GM19468 (cell line): Measurements from ENCODE around the gene CDCA4.
A peak's percentile ranks its signal among the peaks of the same experiment; 100 is the strongest.
"Not testable (repeated sequence)": the region's sequence is repeated elsewhere in the genome, so short reads cannot be mapped to it uniquely, and the experiment has no call there.

Experiments
- ATAC-seq: cut with Tn5 transposase; IDR thresholded peaks from one replicate; pipeline ENCODE4 v1.9.1; 2021; ENCODE audit warnings: mild to moderate bottlenecking, moderate library complexity, moderate number of reproducible peaks; ENCODE audit not compliant: unreplicated experiment; ENCODE audit errors: extremely low read depth

Gene CDCA4

GRCh38 chr14:105020815-105021655, at the start of gene CDCA4:
Gene CDCA4, minus strand, starts transcription at chr14:105021083. Its CDS starts 9,154 bp downstream, at chr14:105011929.
- ATAC-seq: peak; percentile 65

DNA sequence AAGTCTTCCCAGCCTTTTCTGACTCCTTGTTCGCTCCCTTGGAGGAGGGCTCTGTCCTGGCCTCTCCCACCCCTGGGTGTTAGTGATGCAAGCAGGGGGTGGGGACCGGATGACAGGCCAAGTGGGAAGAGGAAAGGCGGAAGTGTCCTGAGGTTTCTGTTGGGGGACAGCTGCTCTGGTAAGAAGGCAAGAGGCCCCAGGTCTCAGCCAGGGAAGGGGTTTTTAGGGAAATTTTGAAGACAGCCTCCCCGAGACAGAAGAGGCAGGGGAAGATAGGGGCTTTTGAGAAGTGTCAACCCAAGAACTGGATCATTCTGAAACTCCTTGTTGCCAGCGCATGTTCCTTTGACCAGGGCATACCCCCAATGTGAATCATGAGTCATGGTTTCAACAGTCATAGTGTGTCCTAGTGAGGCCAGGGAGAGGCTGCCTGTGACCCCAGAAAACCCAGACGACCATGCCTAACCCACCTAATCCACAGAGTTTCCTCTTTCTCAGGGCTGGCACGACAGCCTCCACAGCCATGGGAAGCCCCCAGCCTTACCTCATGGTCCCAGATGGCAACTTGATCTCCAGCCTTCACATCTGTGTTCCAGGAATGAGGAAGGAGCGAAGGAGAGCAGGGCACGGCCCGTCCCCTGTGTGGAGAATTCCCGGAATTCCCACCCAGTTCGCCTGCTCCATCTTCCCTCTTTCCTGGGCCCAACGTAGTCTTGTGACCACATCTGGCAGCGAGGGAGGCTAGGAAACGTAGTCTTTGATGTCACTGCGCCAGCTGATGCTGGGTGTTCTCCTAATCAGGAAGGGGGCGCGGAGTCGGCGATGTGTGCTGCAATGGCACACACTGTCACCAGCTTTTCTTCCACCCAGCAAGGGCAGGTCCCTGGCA, 49.2 kb upstream of the CDCA4 start:
- no peak for ATAC-seq

DNA sequence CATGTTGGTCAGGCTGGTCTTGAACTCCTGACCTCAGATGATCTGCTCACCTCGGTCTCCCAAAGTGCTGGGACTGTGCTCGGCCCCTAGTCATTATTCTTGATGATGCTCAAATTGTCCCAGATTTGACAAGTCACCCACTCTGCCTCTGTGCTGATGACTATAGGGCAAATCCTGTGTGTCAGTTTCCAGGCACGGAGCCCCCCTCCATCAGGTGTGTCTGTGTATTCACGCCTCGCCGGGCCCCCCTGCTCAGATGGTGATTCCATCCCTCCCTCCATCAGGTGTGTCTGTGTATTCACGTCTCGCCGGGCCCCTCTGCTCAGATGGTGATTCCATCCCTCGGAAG, 48.6 kb upstream of the CDCA4 start:
- ATAC-seq: no peak

DNA sequence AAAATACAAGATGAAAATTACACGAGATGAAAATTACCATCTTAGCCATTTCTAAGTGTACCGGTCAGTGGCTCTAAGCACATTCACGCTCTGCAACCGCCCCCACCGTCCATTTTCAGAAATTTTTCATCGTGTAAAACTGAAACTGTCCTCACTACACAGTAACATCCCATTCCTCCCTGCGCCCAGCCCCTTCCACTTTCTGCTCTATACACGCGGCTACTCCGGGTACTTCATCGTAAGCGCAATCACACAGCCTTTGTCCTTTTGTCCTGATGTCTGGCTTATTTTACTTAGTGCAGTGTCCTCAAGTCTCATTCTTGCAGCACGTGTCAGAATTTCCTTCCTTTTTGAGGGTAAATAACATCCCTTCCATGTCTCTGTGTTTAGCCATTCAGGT, 47.9 kb upstream of the CDCA4 start:
- ATAC-seq: no peak

GRCh38 chr14:105067969-105068301, 47.1 kb upstream of the CDCA4 start:
- no peak for ATAC-seq

- ATAC-seq: no peak
These were observed 46.5 kb upstream of the CDCA4 start for GRCh38 chr14:105067140-105067968.

DNA sequence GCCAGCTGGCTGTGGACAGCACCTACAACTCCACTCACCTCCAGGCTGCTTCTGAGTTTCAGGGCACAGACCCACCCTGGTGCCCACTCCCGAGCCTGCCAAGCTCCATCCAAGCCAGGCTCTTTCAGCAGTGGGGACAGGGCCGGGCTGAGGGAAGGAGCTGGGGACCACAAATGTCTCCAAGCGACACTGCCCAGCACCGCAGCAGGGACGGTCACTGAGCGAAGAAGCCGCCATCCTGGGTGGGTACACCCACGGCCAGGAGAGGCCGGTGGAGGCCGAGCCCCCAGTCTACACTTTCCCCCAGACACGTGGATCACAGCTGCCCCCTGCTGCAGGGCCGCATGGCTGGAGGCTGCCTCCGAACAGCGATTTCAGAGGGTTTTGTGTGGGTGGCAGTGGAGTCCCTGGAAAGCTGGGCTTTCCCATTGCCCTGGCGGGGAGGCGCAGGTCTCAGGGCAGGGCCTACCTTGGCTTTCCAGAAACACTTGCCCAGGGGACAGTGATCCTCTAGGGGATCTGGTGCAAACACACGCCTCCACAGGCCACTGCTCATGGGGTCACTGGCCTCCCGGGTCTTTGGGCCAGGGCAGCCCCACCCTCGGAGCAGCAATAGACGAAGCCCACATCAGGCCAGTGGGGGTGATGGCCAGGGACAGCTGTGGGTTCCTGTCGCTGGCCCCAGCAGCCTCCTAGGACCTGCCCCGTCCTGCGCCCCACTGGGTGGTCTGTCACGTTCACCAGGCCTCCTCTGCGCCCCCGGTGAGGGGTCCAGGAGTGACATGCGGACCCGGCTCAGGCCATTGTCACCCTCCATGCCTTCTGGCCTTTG, 45.6 kb upstream of the CDCA4 start:
- ATAC-seq: no peak

DNA sequence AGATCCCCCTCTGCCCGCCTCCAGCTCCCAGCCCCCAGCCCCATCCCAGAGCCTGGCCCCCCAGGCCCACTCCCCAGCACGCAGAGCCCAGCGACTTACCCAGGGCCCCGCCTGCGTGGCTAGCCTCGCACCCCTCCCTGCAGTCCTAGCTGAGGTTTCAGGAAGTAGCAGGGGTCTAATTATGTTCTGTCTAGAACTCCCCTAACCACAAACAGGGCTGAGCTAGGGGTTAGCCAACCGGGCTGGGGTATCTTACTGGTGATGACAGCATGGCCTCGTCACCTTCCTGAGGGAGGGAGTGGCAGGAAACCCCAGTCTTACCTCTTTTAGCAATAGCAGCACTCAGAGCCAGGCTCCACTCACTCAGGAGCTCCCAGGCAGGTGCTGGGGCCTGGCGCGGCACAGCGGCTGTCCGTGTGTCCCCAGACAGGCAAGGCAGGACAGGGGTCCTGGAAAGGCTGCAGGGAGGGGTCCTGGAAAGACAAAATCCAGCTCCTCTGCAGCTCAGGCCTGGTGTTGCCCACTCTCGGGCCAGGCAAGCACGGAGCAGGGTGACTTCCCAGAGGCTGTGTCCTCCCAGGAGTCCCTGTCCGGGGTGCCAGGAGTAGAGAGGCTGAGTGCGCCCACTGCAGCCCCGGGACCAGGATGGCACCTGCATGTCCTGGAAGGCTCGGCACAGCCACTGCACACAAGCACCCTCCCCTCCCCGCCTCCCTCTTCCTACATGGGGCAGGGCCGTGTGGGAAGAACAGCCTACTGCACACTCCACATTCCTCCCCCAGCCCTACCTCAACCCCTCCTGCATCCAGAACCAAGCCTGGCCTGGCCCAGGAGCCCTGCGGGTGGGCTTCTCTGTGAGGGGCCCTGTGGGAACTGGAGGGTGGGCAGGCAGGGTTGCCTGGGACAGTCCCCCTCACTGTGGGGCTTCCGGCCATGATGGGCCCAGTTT, 44.7 kb upstream of the CDCA4 start, which contains the start of gene GPR132:
TSS of gene GPR132 (minus strand) at position 151 of the 949 bp plus-strand sequence. CDS start 10,010 bp downstream, outside the sequence.
- ATAC-seq: no peak

- no peak for ATAC-seq
These were observed 43.8 kb upstream of the CDCA4 start for GRCh38 chr14:105064721-105065143.

DNA sequence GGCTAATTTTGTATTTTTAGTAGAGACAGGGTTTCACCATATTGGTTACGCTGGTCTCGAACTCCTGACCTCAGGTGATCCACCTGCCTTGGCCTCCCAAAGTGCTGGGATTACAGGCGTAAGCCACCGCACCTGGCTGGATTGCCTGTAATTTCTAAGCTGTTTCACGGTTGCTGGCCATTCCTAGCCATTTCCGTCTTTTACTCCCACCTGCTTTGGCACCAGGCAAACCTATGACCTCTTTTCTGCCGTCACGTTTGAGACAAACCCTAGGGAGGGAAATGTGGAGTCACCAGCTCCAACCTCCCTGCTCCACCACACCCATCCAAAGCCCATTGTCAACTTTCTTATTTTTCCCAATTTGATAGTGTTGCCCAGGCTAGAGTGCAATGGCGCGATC, 43.1 kb upstream of the CDCA4 start:
- ATAC-seq: no peak

- not testable (repeated sequence) for ATAC-seq
These were observed 42.6 kb upstream of the CDCA4 start for GRCh38 chr14:105063506-105063905.

DNA sequence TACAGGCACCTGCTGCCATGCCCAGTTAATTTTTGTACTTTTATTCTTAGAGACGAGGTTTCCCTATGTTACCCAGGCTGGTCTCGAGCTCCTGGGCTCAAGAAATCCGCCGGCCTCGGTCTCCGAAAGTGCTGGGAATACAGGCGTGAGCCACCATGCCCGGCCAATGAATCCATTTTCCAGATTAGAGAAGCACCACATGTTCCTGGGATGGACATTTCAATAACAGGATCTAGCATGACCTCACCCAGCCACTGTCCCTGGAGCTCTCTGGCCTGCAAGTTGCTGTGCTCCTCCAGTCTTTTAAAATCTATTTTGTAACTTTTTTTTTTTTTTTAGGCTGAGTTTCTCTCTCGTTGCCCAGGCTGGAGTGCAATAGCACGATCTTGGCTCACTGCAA, 42.2 kb upstream of the CDCA4 start:
- ATAC-seq: no peak

GRCh38 chr14:105062048-105062433, 41.2 kb upstream of the CDCA4 start:
- no peak for ATAC-seq

- ATAC-seq: no peak
These were observed 40.7 kb upstream of the CDCA4 start for GRCh38 chr14:105061428-105062047.

DNA sequence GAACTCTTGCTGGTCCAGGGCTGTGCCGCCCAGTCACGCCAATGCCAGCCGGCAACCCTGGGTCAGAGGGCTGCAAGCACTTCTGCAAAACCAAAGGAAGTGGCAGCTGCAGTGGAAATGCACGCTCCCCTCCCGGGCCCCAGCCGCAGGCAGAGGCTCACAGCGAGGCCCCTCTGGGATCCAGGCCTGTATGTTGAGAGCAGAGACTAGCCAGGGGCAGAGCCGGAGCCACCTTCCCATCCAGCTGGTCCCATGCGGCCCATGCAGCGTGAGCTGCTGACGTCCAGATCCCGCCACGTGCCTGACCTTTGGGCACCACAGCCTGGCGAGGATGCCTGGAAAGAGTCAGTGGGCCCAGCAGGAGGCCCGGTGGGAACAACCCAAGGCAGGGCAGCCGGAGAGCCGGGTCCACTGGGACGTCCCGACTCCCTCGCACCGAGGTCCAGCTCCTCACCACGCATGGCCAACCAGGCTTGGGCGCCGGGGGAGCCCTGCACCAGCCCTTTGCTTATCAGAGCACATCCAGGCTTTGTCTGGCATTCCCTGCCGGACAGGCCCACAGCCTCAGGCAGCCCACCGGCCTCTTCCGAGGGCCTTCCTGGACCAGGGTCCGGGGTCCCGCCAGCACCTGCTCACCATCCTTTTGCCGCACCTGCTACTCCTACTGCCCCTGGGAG, 40.0 kb upstream of the CDCA4 start:
- ATAC-seq: no peak

- no peak for ATAC-seq
These were observed 39.2 kb upstream of the CDCA4 start for GRCh38 chr14:105059925-105060565.
